Stimulated activated CD4-positive, alpha-beta T cell treated with anti-CD3 and anti-CD28 coated beads, Interleukin-12 subunit alpha, Interleukin-12 subunit beta, amount 100 ng/mL, for 4 hours (primary cell): Measurements from ENCODE around the gene ASS1.

Source experiments
- DNase-seq: peaks from one replicate; pipeline ENCODE4 v3.0.0-alpha.2; 2020

The ASS1 gene

GRCh38 chr9:130477564-130477963 is 32.8 kb downstream of the ASS1 start:
- no peak for DNase-seq

- no peak for DNase-seq
These were observed 33.4 kb downstream of the ASS1 start for GRCh38 chr9:130478152-130478551.

- no peak for DNase-seq
These were observed 34.2 kb downstream of the ASS1 start for GRCh38 chr9:130478736-130479575.

- no peak for DNase-seq
These were observed 34.8 kb downstream of the ASS1 start for GRCh38 chr9:130479587-130479986.

- DNase-seq: no peak
These were observed 35.9 kb downstream of the ASS1 start for GRCh38 chr9:130480673-130481072.

- DNase-seq: no peak
These were observed 37.7 kb downstream of the ASS1 start for GRCh38 chr9:130482463-130482862.

GRCh38 chr9:130483371-130483971 is 38.7 kb downstream of the ASS1 start:
- DNase-seq: no peak

- DNase-seq: no peak
These were observed 39.8 kb downstream of the ASS1 start for GRCh38 chr9:130484362-130485072.

- DNase-seq: no peak
These were observed 41.3 kb downstream of the ASS1 start for GRCh38 chr9:130486103-130486502.

- no peak for DNase-seq
These were observed 42.7 kb downstream of the ASS1 start for GRCh38 chr9:130487500-130487899.

- no peak for DNase-seq
These were observed 44.0 kb downstream of the ASS1 start for GRCh38 chr9:130488621-130489330.

GRCh38 chr9:130490981-130491380 is 46.2 kb downstream of the ASS1 start:
- DNase-seq: no peak

- no peak for DNase-seq
These were observed 47.2 kb downstream of the ASS1 start for GRCh38 chr9:130491830-130492482.

- no peak for DNase-seq
These were observed 48.3 kb downstream of the ASS1 start for GRCh38 chr9:130493021-130493420.

- DNase-seq: no peak
These were observed 48.7 kb downstream of the ASS1 start for GRCh38 chr9:130493476-130493875.

GRCh38 chr9:130495067-130495466 is 50.3 kb downstream of the ASS1 start:
- no peak for DNase-seq

- no peak for DNase-seq
These were observed 52.4 kb downstream of the ASS1 start for GRCh38 chr9:130497139-130497538.

- DNase-seq: no peak
These were observed 53.6 kb downstream of the ASS1 start for GRCh38 chr9:130498298-130498917.

GRCh38 chr9:130498918-130499698 is 54.3 kb downstream of the ASS1 start:
- no peak for DNase-seq

GRCh38 chr9:130499804-130500263 is 55.1 kb downstream of the ASS1 start:
- DNase-seq: no peak
